Hepatocyte (in vitro differentiated cells): Measurements from ENCODE around the gene RCCD1.

ENCODE experiments used
- CTCF ChIP-seq: fragments of 200-600 bp; sonication (generic); IDR thresholded peaks from 2 replicates; pipeline ENCODE4 v1.5.1; 2016; ENCODE audit warnings: antibody characterized with exemption, mild to moderate bottlenecking; ENCODE audit not compliant: poor library complexity
- EZH2 ChIP-seq: fragments of 200-600 bp; sonication (generic); IDR thresholded peaks from 2 replicates; pipeline ENCODE4 v1.6.1; 2016; ENCODE audit warnings: antibody characterized with exemption, mild to moderate bottlenecking, borderline replicate concordance

GRCh38 chr15:90938261-90938660, 16.4 kb upstream of the RCCD1 start:
- TF ChIP-seq CTCF = no peak
- TF ChIP-seq EZH2 = no peak
